Activated CD8-positive, alpha-beta memory T cell treated with anti-CD3 and anti-CD28 coated beads, Interleukin-2, amount 50 U/mL, for 4 hours (primary cell): ENCODE data around the gene CRADD.
"Not testable (repeated sequence)": the region's sequence is repeated elsewhere in the genome, so short reads cannot be mapped to it uniquely, and the experiment has no call there.

Experiments
- DNase-seq: peaks from one replicate; pipeline ENCODE4 v3.0.0-alpha.2; 2020

CRADD gene

DNA sequence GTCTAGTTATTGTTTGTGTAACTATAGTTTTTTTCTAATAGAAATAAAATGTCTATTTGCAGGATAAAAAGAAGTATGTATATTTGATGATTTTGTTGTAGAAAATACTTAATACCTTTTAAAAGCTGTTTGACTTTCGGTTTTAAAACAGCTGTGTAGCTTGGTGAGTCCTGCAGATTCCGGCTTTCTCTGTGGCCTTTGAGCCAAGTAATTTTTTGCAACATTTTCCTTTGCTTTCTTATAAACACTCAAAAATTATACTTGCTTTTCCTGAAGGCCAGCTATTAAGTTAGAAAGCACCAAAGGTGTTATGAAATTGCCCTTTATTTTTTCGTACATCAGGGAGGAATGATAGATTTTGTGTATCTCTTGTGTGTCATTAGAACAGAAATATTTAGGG is 63.6 kb downstream of the CRADD start:
- no peak for DNase-seq

DNA sequence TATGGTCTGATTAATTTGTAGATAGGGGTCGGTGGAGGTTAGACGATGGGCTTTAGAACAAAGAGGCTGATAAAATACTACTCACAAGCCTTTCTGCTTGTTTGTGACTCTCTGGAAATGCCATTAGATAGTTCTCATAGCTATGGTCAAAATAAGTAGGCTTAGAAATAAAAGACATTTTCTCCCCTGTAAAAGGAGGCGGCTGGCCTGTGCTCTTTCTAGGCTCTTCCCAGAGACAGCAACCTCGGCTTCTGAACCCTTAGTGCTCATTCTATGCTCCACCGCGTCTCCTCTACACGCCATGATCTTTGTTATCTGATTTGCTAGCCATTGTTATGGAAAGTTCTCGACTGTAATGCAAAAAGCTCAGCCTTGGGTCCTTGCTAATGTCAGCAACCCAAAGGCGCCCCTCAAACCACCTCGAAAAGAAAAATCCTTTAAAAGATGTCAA is 64.5 kb downstream of the CRADD start:
- DNase-seq, result no peak

DNA sequence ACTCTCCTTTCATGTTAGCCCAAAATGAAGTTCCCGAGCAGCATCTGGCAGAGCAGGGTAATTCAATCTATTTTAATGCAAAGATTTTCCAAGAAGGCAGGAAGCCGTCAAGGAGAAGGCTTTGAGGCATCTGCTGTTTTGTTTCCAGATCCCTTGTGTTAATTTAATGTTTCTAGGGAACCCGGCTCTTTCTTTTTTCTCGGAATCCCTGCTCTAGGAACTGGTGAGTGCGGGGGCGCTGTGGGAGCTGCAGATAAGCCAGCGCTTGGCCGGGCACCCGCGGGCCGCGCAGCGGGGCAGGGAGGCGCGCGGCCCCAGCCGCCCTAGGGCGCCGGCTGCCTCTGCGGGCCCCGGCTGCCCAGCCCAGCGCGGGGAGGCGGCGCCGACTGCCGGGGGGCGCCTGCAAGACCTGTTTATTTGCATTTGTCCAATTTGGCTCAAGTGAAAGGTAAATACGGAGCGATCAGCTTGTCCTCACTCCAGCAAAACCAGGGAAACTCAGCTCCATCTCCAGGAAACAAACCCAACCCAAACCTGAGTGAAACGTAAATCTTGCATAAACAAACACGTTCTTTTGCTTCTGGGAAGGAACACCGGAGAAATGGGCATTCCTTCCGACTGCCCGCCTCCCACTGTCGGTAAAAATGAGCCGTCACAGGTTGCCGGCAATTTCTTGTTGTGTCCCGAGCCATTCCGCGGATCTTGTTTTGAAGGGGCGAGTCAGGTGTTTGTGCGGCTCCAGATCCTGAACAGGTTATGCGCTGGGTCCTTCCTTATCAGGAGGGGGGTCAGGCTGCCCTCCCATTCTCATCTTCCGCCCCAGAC is 65.1 kb downstream of the CRADD start:
- peak; percentile 46 for DNase-seq

DNA sequence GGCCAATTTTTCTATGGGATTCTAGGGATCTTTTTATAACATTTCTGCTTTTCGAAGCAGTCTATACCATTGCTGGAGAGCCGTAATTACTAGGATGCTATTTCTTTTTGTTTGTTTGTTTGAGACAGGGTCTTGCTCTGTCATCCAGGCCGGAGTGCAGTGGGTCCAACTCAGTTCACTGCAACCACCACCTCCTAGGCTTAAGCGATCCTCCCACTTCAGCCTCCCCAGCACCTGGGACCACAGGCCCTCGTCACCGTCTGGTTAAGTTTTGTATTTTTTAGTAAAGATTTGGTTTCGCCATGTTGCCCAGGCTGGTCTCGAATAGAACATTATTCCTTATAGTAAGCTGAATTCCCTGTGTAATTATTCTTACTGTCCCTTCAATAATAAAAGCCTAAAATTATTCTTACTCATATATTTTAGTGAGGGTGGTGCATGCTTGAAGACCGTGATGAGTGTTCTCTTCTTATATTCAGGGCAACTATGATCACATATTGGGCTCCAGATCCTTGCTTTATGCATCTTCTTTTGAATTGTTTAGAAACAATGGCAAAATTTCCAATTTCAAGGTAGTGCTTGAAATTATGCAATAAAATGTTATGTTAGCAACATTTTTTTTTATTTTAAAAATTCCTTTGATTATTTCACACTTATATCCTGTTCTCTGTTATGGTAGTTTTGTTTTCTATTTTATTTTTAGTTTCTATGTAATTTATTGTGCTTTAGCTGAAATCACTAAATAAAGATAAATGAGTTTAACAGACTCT is 66.2 kb downstream of the CRADD start:
- no peak for DNase-seq

DNA sequence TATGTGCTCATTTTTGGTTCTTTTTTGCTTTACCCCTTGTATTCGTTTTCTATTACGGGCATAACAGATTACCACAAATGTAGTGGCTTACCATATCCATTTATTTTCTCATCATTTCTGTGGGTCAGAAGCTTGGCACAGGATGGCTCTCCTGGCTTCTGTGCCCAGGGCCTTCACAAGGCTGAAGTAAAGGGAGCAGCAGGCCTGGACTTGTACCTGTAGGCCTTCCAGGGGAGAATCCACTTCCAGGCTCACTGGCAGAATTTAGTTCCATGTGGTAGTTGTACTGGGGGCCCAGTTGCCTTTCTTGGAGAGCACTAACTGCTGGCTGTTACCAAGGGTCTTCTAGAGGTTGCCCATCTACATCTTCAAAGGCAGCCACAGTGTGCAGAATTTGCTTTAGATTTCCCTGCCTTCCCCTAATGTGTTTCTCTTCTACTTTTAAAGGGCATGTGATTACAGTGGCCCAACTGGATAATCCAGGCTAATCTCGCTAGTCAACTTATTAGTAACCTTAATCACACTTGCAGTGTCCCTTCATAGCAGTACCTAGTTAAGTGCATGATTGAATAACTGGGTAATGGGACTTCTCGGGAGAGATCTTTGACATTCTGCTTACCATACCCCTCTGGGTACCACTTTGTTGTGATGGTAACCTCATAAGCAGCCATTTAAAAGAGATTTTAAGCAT is 67.0 kb downstream of the CRADD start:
- DNase-seq, result no peak

DNA sequence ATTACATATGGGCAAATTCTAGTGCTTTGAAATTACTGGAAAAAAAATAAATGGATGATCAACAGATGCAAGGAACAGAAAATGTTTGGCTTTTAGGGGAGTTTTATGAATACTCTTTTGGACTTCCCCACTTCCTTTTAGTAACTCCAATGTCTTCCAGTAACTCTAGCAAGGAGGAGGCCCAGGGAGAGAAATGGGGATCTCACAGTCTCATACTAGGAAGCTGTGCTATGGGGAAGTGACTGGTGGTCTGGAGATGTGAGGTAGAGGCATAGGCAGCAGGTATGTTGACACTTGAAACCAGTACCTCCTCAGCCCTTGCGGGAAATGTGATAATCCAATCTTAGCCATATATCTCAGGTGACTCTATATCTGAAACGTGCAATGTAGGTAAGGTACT is 68.1 kb downstream of the CRADD start:
- no peak for DNase-seq

DNA sequence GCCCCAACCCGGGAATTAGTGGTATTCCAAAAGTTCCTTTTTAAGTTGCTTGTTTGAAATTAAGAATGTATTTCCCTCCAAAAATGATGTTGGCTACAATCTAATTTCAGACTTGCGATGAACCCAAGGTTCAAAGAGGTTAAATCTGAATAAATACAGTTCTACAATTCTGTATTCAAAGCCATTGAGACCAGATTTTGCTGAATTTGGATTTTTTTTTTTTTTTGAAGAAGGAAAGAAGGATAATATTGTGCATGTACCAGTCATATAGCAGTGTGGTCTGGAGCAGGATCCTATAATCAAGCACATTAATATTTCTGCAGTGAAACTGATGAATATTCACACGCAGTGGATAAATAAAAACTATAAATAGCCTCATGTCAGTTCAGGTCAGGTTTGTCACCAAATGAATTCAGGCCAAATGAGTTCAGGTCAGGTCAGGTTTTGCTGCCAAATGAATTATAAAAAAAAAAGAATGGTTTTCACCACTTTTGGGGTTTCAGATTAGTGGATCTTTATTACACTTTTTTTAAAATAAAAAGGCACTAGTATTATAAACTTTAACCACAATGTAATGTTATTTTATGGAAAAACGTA is 69.5 kb downstream of the CRADD start:
- DNase-seq, result no peak

DNA sequence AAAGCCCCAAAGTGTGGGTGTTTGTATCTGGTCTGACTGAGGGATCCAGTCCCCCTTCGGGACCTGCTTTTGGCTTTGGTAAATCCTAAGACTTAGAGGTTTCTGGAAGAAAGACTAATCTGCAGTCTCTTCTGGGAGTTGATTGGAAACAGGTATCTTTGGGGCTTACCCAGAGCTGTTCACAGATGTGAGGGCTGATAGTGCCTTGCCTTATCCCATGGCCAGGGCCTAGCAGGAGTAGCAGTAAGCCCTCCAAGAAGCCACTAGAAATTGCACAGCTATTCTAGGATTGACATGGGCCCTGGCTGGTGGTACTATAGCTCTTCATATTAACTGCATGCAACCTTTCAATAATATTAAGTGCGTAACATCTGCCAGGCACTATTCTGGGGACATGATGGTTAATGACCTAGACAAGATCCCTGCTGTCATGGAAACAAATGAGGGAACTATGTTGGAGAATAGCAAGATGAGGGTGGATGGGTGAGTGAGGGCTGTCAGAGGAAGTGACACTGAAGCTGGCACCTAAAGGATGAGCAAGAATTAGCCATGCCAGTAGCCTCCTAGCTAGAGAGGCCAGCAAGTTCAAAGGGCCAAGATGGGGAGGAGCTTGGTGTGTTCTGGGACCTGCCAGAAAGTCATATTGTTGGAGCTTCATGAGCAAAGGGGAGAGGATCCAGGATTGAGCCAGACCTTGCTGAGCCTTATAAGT is 71.7 kb downstream of the CRADD start:
- DNase-seq, result no peak

DNA sequence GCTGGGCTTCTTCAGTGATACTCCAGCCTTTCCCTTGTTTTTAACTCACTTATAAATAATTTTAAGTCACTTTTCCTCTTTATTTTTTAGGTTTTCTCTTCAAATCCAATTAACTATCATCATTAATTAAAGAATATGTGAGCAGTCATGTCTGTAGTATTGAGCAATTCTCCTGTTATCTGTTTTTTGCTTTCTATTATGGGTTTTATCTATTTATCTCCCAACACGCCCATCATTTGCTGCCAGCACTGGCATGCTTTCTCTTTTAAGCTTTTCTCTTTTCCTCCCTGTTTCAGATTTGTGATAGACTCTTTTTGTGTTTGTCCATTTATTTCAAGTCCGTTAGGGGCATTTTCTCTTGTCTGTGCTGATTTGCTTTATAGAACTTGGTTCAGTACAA is 72.3 kb downstream of the CRADD start:
- DNase-seq, result no peak

DNA sequence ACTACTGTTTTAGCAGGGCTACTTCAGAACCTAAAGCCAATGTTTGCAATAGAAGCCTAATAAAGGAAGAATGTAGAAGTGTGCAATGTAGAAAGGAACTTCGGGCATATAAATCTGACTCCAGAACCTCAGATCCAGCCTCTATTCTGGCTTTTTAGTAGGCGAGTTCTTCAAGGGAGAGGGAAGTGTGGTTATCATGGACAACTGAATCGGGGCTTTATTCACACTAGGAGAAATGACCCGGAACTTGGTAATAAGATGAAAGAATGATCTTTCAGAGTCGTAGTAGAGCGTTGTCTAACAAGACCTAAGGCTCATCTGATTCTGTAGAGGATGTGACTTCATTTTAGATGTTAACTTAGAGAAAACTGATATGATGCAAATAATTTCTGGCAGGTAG is 72.9 kb downstream of the CRADD start:
- DNase-seq, result no peak

DNA sequence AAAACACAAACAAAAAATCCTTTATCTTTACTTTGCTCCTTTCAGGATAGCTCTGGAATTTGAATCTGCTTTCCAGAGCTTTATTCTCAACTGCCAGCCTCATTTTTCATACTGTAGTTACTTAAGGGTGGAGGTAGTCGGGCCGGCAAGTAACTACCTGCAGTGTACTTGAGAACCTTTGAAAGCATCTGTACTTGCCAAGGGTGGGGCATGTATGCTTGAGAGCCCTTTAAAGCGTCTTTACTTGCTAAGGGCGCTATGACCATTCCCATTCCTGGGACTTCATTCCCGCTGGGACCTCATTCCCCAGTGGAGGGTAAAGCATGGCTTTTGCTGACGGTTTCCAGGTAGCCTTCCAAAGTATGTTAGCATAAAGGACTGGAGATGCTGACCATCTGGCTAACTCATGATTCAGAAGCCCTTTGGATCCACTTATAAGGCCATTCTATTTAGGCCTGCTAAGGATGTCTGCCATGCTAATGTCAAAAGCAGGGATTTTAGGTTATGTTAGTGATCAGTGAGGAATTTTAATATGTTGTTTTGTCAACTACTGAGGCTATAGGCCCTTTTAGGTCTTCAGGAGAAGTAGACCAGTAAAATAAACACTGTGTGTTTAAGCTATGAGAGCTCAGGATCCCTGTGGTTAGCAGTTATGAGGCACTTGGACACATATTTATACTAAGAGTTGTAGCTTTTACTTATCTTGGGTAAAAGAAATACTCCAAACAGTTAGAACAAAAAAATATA is 74.9 kb downstream of the CRADD start:
- no peak for DNase-seq

DNA sequence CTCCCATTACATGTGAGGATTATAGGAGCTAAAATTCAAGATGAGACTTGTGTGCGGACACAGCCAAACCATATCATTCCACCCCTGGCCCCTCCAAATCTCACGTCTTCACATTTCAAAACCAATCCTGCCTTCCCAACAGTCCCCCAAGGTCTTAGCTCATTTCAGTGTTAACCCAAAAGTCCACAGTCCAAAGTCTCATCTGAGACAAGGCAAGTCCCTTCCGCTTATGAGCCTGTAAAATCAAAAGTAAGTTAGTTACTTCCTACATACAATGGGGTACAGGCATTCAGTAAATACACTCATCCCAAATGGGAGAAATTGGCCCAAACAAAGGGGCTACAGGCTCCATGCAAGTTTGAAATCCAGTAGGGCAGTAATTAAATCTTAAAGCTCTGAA is 76.1 kb downstream of the CRADD start:
- no peak for DNase-seq

DNA sequence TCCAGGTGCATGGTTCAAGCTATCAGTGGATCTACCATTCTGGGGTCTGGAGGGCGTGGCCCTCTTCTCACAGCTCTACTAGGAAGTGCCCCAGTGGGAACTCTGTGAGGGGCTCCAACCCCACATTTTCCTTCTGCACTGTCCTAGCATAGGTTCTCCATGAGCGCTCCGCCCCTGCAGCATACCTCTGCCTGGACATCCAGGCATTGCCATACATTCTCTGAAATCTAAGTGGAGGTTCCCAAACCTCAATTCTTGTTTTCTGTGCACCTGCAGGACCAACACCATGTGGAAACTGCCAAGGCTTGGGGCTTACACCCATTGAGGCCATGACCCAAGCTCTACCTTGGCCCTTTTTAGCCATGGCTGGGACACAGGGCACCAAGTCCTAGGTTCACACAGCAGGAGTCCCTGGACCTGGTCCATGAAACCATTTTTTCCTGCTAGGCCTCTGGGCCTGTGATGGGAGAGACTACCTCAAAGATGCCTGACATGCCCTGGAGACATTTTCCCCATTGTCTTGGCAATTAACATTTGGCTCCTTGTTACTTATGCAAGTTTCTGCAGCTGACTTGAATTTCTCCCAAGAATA is 76.8 kb downstream of the CRADD start:
- no peak for DNase-seq

DNA sequence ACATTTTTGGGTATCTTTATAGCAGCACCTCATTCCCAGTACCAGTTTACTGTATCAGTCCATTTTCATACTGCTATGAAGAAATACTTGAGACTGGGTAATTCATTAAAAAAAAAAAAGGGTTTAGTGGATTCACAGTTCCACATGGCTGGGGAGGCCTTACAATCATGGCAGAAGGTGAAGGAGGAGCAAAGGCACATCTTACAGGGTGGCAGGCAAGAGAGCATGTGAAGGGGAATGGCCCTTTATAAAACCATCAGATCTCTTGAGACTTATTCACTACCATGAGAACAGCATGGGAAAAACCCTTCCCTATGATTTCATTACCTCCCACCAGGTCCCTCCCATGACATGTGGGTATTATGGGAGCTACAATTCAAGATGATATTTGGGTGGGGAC is 77.7 kb downstream of the CRADD start:
- not testable (repeated sequence) for DNase-seq

DNA sequence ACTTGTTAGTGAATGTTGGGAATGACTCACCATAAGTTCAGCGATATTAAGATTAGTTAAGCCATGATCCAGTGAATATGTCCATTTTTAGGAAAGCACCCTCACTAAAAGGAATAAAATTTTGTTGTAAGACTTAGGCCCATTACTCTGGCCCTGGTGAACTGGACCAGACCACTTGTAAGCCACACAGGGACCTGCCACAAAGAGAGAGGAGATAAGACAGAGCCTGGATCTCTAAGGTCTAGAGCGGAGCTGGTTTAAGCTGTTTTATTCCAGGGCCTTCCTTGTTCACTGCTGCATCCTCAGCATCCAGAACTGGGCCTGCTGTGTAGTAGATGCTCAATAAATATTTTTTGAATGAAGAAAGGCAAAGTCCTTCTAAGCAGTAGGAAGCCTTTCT is 79.1 kb downstream of the CRADD start:
- no peak for DNase-seq

DNA sequence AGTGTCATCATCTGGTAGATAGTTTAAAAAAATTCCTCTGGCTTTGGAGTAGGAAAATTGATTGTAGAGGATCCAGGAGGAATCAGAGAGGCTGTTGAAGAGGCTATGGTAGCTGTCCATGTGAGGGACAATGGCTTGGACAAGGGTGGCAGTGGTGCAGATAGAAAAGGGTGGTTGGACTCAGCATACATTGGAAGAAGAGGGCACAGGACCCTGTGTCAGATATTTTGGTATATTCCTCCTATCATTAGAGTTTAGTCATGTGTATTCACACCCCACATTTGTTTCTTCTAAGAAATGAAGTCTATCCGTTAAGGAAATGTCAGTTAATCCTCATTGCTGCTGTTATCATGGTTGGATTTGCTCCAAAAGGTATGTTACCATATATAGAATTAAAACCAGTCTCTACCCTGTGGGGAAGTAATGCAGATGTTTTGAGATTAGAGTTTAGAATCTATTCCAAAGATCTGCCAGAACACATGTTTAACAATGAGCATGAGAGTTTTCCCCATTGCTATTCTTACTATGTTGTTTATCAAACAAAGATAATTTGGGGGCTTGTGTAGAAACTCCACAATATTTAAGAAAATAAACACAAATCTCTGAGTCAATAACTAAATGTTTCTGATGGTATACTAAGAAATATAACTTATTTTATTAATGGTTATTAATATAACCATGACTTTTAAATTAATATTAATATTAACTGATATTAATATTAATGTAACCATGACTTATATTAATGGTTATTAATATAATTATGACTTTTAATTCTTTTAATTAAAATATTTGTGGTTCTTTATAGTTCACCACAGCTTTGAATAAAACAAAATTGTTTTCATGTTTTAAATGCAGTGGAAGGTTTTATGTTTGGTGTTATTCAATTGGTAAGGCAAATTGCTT is 80.9 kb downstream of the CRADD start:
- no peak for DNase-seq

DNA sequence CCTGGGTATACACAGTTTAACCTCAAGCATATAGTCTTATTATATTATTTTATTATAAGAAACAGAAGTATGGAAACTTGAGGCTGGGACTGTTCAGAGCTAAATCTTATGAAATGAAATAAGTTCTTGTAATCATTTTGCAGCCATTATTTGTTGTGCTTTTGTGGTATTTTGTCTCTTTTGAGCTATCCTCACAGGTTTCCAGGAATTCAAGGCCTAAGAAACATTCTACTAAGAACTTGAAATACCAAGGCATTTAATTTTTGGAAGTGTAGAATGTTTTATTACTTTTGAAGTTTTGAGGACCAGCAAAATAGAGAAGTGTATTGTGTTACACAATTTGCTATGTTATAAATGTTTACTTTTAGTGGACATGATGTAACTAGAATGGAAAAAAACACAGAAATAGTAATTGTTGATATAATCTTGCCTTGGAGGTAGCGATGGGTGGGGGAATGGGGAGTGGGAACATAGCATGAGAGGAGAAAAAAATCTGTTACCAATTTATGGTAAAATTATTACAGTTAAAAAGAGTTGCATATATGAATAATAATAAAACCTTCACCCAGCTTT is 81.7 kb downstream of the CRADD start:
- no peak for DNase-seq

DNA sequence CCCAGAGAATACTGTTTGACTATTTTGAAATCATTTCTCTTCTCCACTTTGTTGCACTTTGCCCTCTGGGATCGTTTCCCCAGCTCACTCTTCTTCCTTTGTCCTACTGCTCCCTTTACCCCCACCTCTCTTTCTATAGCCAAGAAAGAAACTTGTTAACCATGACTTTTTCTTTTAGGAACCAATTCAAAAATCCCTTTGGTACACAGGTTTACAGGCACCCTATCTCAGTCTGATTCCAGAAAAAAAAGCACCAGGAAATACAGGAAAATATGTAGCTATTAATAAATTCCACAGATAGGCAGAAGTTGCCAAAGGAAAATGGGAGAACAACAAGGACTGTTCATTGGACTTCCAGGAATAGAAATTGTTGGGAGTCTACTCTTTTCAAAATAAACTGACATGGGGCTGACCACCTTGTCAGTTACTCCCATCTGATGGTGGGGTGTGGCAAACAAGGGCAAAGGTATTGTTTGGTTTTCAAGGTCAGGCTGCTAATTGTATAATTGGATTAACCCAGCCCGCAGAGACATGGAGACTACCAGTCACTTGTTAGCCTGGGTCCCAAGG is 82.4 kb downstream of the CRADD start:
- no peak for DNase-seq

DNA sequence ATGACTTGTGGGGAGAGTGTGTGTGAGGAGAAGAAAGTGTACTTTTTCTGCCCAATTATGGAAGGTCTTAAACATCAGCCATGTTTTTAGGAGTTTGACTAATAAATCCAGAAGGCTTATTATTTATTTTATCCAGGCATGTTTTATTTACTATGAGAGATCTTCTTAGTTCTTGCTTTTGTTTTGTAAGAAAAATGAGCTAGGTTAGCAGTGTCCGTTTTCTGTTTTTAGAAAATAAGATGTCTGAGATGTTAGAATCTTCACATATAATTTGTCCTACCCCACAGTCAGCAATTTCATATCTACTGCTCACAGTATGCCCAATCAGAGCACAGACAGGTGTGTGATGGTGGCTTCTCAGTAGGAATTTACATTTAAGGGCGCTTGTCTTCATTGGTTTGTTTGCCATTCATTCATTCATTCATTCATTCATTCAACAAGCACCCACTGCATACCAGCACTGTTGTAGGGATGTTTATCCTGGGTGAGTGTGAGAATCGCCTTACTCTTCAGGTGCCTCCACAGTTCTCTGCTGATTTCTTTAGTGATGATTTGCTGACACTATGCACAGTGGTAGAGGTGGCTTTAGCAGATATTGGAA is 83.2 kb downstream of the CRADD start:
- DNase-seq, result no peak
